Measurements from ENCODE around the gene AMN1. TPM values are rescaled to one million over a fixed set of nuclear protein-coding genes. Genes with fewer than 3 reads are reported as not detected.

The AMN1 gene
- 4.9 and 9.1 TPM in 2 replicates for total RNA-seq
- 6.8 and 10.4 TPM in 2 replicates for polyA plus RNA-seq
- polyA plus RNA-seq (2012) = 3.4 and 5.4 TPM in 2 replicates
- not detected in 2 replicates for polyA minus RNA-seq (ENCODE audit: low replicate concordance)

GRCh38 chr12:31728917-31729640 lies at the start of gene AMN1:
TSS of gene AMN1 (minus strand) at chr12:31729021. CDS start at chr12:31729008, 13 bp downstream.
- H3K27me3 ChIP-seq (ENCODE audit: control insufficient read depth, insufficient read depth, low read length) = no peaks in the 10 kb centered on the region
- no peaks in the 10 kb centered on the region for H4K20me1 ChIP-seq (ENCODE audit: control insufficient read depth, extremely low read depth, insufficient read depth, low read length)
- peak within 1 kb of the TSS; percentile 99 for H2AFZ ChIP-seq (ENCODE audit: low read length)
- peak within 1 kb of the TSS; percentile 81 to 96 (median 84) for H3K4me3 ChIP-seq (replicated peaks in 1 of 4; ENCODE audit: control extremely low read depth in 1 of 4, insufficient read depth in 1 of 4, low read depth in 3 of 4, low read length in 4 of 4)
- H3K4me2 ChIP-seq (ENCODE audit: extremely low read depth, insufficient read depth, low read length) = peak within 1 kb of the TSS; percentile 89
- H3K4me1 ChIP-seq (ENCODE audit: control insufficient read depth, extremely low read depth, insufficient read depth, low read length) = peaks cover 5% of the 10 kb centered on the region
- H3K36me3 ChIP-seq (ENCODE audit: control insufficient read depth, insufficient read depth, low read length) = no peaks in the 10 kb centered on the region
- TF ChIP-seq EZH2 (IDR thresholded peaks at IDR 0.05; ENCODE audit: low read length, missing control alignments) (no peak), CTCF (conservative IDR thresholded peaks at IDR 0.05 in 1 of 2, IDR thresholded peaks at IDR 0.05 in 1 of 2; ENCODE audit: low read depth in 1 of 2, low read length in 2 of 2) (peak in 1 of 2 donors; percentile 14)
- no peaks in the 10 kb centered on the region for H3K9me3 ChIP-seq (ENCODE audit: control insufficient read depth, insufficient read depth, low read depth, low read length)
- H3K79me2 ChIP-seq (ENCODE audit: control insufficient read depth, insufficient read depth, low read length) = no peaks in the 10 kb centered on the region
- H3K9ac ChIP-seq (ENCODE audit: insufficient read depth, low read length) = peak within 1 kb of the TSS; percentile 75
- peak within 1 kb of the TSS; percentile 90 for H3K27ac ChIP-seq (ENCODE audit: insufficient read depth, low read length)
- DNase-seq (ENCODE audit: low read depth in 2 of 2) = peak; percentile 99

GRCh38 chr12:31773867-31774266 lies 45.0 kb upstream of the AMN1 start:
- Histone ChIP-seq H3K4me1 (ENCODE audit: control insufficient read depth, extremely low read depth, insufficient read depth, low read length) (no peaks in the 10 kb centered on the region), H3K36me3 (ENCODE audit: control insufficient read depth, insufficient read depth, low read length) (no peaks in the 10 kb centered on the region), H3K9me3 (ENCODE audit: control insufficient read depth, insufficient read depth, low read depth, low read length) (no peaks in the 10 kb centered on the region), H3K27ac (ENCODE audit: insufficient read depth, low read length) (no peak overlapping the region), H3K4me2 (ENCODE audit: extremely low read depth, insufficient read depth, low read length) (no peak overlapping the region), H3K79me2 (ENCODE audit: control insufficient read depth, insufficient read depth, low read length) (no peaks in the 10 kb centered on the region), H3K9ac (ENCODE audit: insufficient read depth, low read length) (no peak overlapping the region), H4K20me1 (ENCODE audit: control insufficient read depth, extremely low read depth, insufficient read depth, low read length) (no peaks in the 10 kb centered on the region), H3K4me3 (replicated peaks in 1 of 4; ENCODE audit: control extremely low read depth in 1 of 4, insufficient read depth in 1 of 4, low read depth in 3 of 4, low read length in 4 of 4) (no peak overlapping the region), H2AFZ (ENCODE audit: low read length) (no peak overlapping the region), H3K27me3 (ENCODE audit: control insufficient read depth, insufficient read depth, low read length) (peaks cover 3% of the 10 kb centered on the region)
- TF ChIP-seq CTCF (conservative IDR thresholded peaks at IDR 0.05 in 1 of 2, IDR thresholded peaks at IDR 0.05 in 1 of 2; ENCODE audit: low read depth in 1 of 2, low read length in 2 of 2) = no peak
- no peak for TF ChIP-seq EZH2 (IDR thresholded peaks at IDR 0.05; ENCODE audit: low read length, missing control alignments)
- DNase-seq (ENCODE audit: low read depth in 2 of 2) = peak in 1 of 2 donors; percentile 27

- no peak overlapping the region for H2AFZ ChIP-seq (ENCODE audit: low read length)
- H3K36me3 ChIP-seq (ENCODE audit: control insufficient read depth, insufficient read depth, low read length) = no peaks in the 10 kb centered on the region
- H3K27ac ChIP-seq (ENCODE audit: insufficient read depth, low read length) = no peak overlapping the region
- H3K9ac ChIP-seq (ENCODE audit: insufficient read depth, low read length) = no peak overlapping the region
- no peaks in the 10 kb centered on the region for H3K9me3 ChIP-seq (ENCODE audit: control insufficient read depth, insufficient read depth, low read depth, low read length)
- no peaks in the 10 kb centered on the region for H3K79me2 ChIP-seq (ENCODE audit: control insufficient read depth, insufficient read depth, low read length)
- H3K4me2 ChIP-seq (ENCODE audit: extremely low read depth, insufficient read depth, low read length) = no peak overlapping the region
- H4K20me1 ChIP-seq (ENCODE audit: control insufficient read depth, extremely low read depth, insufficient read depth, low read length) = no peaks in the 10 kb centered on the region
- TF ChIP-seq EZH2 (IDR thresholded peaks at IDR 0.05; ENCODE audit: low read length, missing control alignments) = no peak
- TF ChIP-seq CTCF (conservative IDR thresholded peaks at IDR 0.05 in 1 of 2, IDR thresholded peaks at IDR 0.05 in 1 of 2; ENCODE audit: low read depth in 1 of 2, low read length in 2 of 2) = no peak
- H3K4me3 ChIP-seq (replicated peaks in 1 of 4; ENCODE audit: control extremely low read depth in 1 of 4, insufficient read depth in 1 of 4, low read depth in 3 of 4, low read length in 4 of 4) = no peak overlapping the region
- DNase-seq (ENCODE audit: low read depth in 2 of 2) = peak; percentile 40 to 71
- no peaks in the 10 kb centered on the region for H3K4me1 ChIP-seq (ENCODE audit: control insufficient read depth, extremely low read depth, insufficient read depth, low read length)
- H3K27me3 ChIP-seq (ENCODE audit: control insufficient read depth, insufficient read depth, low read length) = peaks cover 3% of the 10 kb centered on the region
Observed at GRCh38 chr12:31773223-31773750, 44.5 kb upstream of the AMN1 start.
